PC-3 (cell line): ENCODE results near the gene TRIP6. TPM values are rescaled to one million over a fixed set of nuclear protein-coding genes. Genes with fewer than 3 reads are reported as not detected.

Experiments
- ATAC-seq: fragments of 200-7000 bp; cut with Tn5 transposase; 2 replicates; pipeline ENCODE4 v1.9.1; 2020; ENCODE audit warnings: mild to moderate bottlenecking, moderate library complexity
- BruUV-seq: library from RNA; stranded (reverse); fragments of 400-500 nt; replicated peaks from 2 replicates; lab custom pipeline; 2021; lab: Mats Ljungman, UMichigan
- CTCF ChIA-PET: fragments of 300-600 bp; sonication (Branson Sonifier 250); formaldehyde crosslinking; loops from one replicate; lab custom pipeline; 2022; ENCODE audit warnings: antibody characterized with exemption; lab: Charles Lee
- POLR2A ChIA-PET: fragments of 300-600 bp; sonication (Branson Sonifier 250); formaldehyde crosslinking; loops from one replicate; lab custom pipeline; 2022; ENCODE audit warnings: antibody characterized with exemption; ENCODE audit not compliant: unreplicated experiment; lab: Charles Lee
- DNase-seq: peaks from one replicate; pipeline ENCODE4 v3.0.0-alpha.2; 2015
- H2AFZ ChIP-seq: fragments of 300-600 bp; sonication (generic); 2 replicates; pipeline ENCODE4 v1.6.0; 2016; ENCODE audit warnings: antibody characterized with exemption, low read length
- H3F3A ChIP-seq: fragments of 300-600 bp; sonication (generic); one replicate; pipeline ENCODE4 v1.6.0; 2017; ENCODE audit warnings: antibody characterized with exemption, low read length, control low read depth, mild to moderate bottlenecking; ENCODE audit not compliant: unreplicated experiment
- H3K27ac ChIP-seq: fragments of 300-600 bp; sonication (generic); 2 replicates; pipeline ENCODE4 v1.5.1; 2016; ENCODE audit warnings: mild to moderate bottlenecking, low read length
- H3K27me3 ChIP-seq: fragments of 300-600 bp; sonication (generic); 2 replicates; pipeline ENCODE4 v1.6.1; 2016; ENCODE audit warnings: low read length, mixed read lengths
- H3K36me3 ChIP-seq: fragments of 300-600 bp; sonication (generic); 2 replicates; pipeline ENCODE4 v1.6.1; 2016; ENCODE audit warnings: low read depth, mixed run types, low read length, mixed read lengths
- H3K4me1 ChIP-seq: fragments of 300-600 bp; sonication (generic); 2 replicates; pipeline ENCODE4 v1.5.1; 2016; ENCODE audit warnings: low read length; ENCODE audit not compliant: insufficient read depth
- H3K4me2 ChIP-seq: fragments of 300-600 bp; sonication (generic); 2 replicates; pipeline ENCODE4 v1.6.0; 2016; ENCODE audit warnings: low read length
- H3K4me3 ChIP-seq: fragments of 300-600 bp; sonication (generic); 2 replicates; pipeline ENCODE4 v1.5.1; 2016; ENCODE audit warnings: mild to moderate bottlenecking, low read length, mixed read lengths
- H3K79me2 ChIP-seq: fragments of 300-600 bp; sonication (generic); 2 replicates; pipeline ENCODE4 v1.6.1; 2017; ENCODE audit warnings: low read length, mixed read lengths
- H3K9ac ChIP-seq: fragments of 300-600 bp; sonication (generic); 2 replicates; pipeline ENCODE4 v1.6.0; 2016; ENCODE audit warnings: mild to moderate bottlenecking, low read length
- H3K9me2 ChIP-seq: fragments of 300-600 bp; sonication (generic); replicated peaks from 2 replicates; pipeline ENCODE4 v1.6.1; 2016; ENCODE audit warnings: mixed run types, low read length, mixed read lengths
- H3K9me3 ChIP-seq: fragments of 300-600 bp; sonication (generic); 2 replicates; pipeline ENCODE4 v1.6.1; 2016; ENCODE audit warnings: low read length, mixed read lengths
- H4K20me1 ChIP-seq: fragments of 300-600 bp; sonication (generic); 2 replicates; pipeline ENCODE4 v1.6.1; 2016; ENCODE audit warnings: low read length, mixed read lengths
- CTCF ChIP-seq: fragments of 300-600 bp; sonication (generic); conservative IDR thresholded peaks from 2 replicates; pipeline ENCODE4 v1.5.1; 2017; ENCODE audit warnings: antibody characterized with exemption, low read depth, mild to moderate bottlenecking, low read length
- EZH2 ChIP-seq: fragments of 300-600 bp; sonication (generic); IDR thresholded peaks from one replicate; pipeline ENCODE4 v1.6.1; 2017; ENCODE audit warnings: antibody characterized with exemption, mild to moderate bottlenecking, low read length; ENCODE audit not compliant: unreplicated experiment
- EZH2phosphoT487 ChIP-seq: fragments of 300-600 bp; sonication (generic); IDR thresholded peaks from 2 replicates; pipeline ENCODE4 v1.6.1; 2018; ENCODE audit warnings: mild to moderate bottlenecking, antibody characterized with exemption, low read length, borderline replicate concordance
- intact Hi-C: fragments of 100-400 bp; cut with micrococcal nuclease; formaldehyde crosslinking; loops from 2 replicates; pipeline ENCODE4 v1.9.0; 2023
- total RNA-seq: library from RNA; depleted of rRNA; stranded (reverse); fragments of >200 nt; gene quantifications from 2 replicates; pipeline ENCODE4 v1.2.3, GENCODE V29; 2014

TRIP6 gene
- total RNA-seq, 1 experiment from 2014 or later, result 11.3 TPM

GRCh38 chr7:100891568-100892247 lies 24.5 kb downstream of the TRIP6 start:
- ATAC-seq (peak; percentile 4; the same call in 1 of the 2 replicates), DNase-seq (peak; percentile 80)
- Histone ChIP-seq H3K9ac (no peak overlapping the region), H3K27me3 (peaks cover 16% of the 10 kb centered on the region), H3K4me2 (peak overlapping the region; percentile 95), H3K9me3 (no peaks in the 10 kb centered on the region), H3F3A (no peaks in the 10 kb centered on the region), H3K79me2 (peaks cover 27% of the 10 kb centered on the region), H3K9me2 (no peaks in the 10 kb centered on the region), H3K36me3 (peaks cover 19% of the 10 kb centered on the region; the same call in 1 of the 2 replicates), H4K20me1 (no peaks in the 10 kb centered on the region), H3K27ac (peak overlapping the region; percentile 89), H3K4me3 (no peak overlapping the region), H3K4me1 (peaks cover 41% of the 10 kb centered on the region), H2AFZ (no peak overlapping the region)
- no peak for TF ChIP-seq EZH2
- ChIA-PET CTCF (interaction anchor here (0.6 kb wide), 2 partner anchors 165 to 185 kb away, joined by 3 read pairs; no protein-coding TSS in a partner anchor), POLR2A (interaction anchor here (0.6 kb wide), 2 partner anchors 212 to 352 kb away, joined by 3 to 5 read pairs; no protein-coding TSS in a partner anchor)
- intact Hi-C loops, result loop anchor here (10.0 kb wide), 1 partner anchor 243 kb away; no protein-coding TSS in a partner anchor
- BruUV-seq, result no TSS peak

- Histone ChIP-seq H3K27me3 (peaks cover 17% of the 10 kb centered on the region), H3K79me2 (peaks cover 18% of the 10 kb centered on the region), H3K36me3 (peaks cover 10% of the 10 kb centered on the region; the same call in 1 of the 2 replicates), H3K9me2 (no peaks in the 10 kb centered on the region), H3K9ac (no peak overlapping the region), H3K4me3 (no peak overlapping the region), H4K20me1 (no peaks in the 10 kb centered on the region), H3K4me2 (no peak overlapping the region), H3F3A (no peaks in the 10 kb centered on the region), H3K9me3 (no peaks in the 10 kb centered on the region), H3K27ac (no peak overlapping the region), H2AFZ (no peak overlapping the region), H3K4me1 (peaks cover 41% of the 10 kb centered on the region)
- BruUV-seq, result no TSS peak
- ATAC-seq (no peak), DNase-seq (no peak)
- no peak for TF ChIP-seq EZH2
- TF ChIP-seq EZH2phosphoT487, result no peak
- TF ChIP-seq CTCF, result no peak
- intact Hi-C loops, result loop anchor here (10.0 kb wide), 1 partner anchor 242 kb away; no protein-coding TSS in a partner anchor
- CTCF ChIA-PET, result no interaction called here
- POLR2A ChIA-PET, result no interaction called here
Measured at GRCh38 chr7:100892364-100893317, 25.5 kb downstream of the TRIP6 start.

- no peak for TF ChIP-seq CTCF
- TF ChIP-seq EZH2, result no peak
- no peak for TF ChIP-seq EZH2phosphoT487
- BruUV-seq, result no TSS peak
- Histone ChIP-seq H3K9me2 (no peaks in the 10 kb centered on the region), H3K79me2 (peaks cover 10% of the 10 kb centered on the region), H3K27me3 (peaks cover 17% of the 10 kb centered on the region), H3F3A (no peaks in the 10 kb centered on the region), H3K4me3 (no peak overlapping the region), H3K4me1 (peaks cover 35% of the 10 kb centered on the region), H3K9ac (no peak overlapping the region), H3K9me3 (no peaks in the 10 kb centered on the region), H4K20me1 (no peaks in the 10 kb centered on the region), H3K36me3 (peaks cover 3% of the 10 kb centered on the region; the same call in 1 of the 2 replicates), H3K27ac (no peak overlapping the region), H2AFZ (no peak overlapping the region), H3K4me2 (no peak overlapping the region)
- ChIA-PET POLR2A (no interaction called here), CTCF (no interaction called here)
- intact Hi-C loops, result loop anchor here (10.0 kb wide), 1 partner anchor 241 kb away; no protein-coding TSS in a partner anchor
- no peak for ATAC-seq
- DNase-seq, result no peak
Measured at GRCh38 chr7:100893318-100893895, 26.2 kb downstream of the TRIP6 start.
